Activated CD8-positive, alpha-beta memory T cell treated with anti-CD3 and anti-CD28 coated beads, Interleukin-2, amount 50 U/mL, for 24 hours (primary cell): ENCODE measurements around the gene RNF10.
"Not testable (repeated sequence)": the region's sequence is repeated elsewhere in the genome, so short reads cannot be mapped to it uniquely, and the experiment has no call there.

Experiments used
- DNase-seq: peaks from one replicate; pipeline ENCODE4 v3.0.0-alpha.2; 2020; ENCODE audit errors: extremely low read depth

Gene RNF10

GRCh38 chr12:120528861-120529525 is 5.2 kb upstream of the RNF10 start, which contains the start of gene COQ5:
TSS of gene COQ5 (minus strand) at chr12:120529158. CDS start at chr12:120529141, 17 bp downstream.
- DNase-seq: peak; percentile 69

GRCh38 chr12:120529641-120530417 is 4.3 kb upstream of the RNF10 start:
- no peak for DNase-seq

GRCh38 chr12:120530418-120530761 is 3.8 kb upstream of the RNF10 start:
- DNase-seq: not testable (repeated sequence)

- no peak for DNase-seq
These were observed 1.4 kb upstream of the RNF10 start for GRCh38 chr12:120532701-120533238.

- no peak for DNase-seq
These were observed 823 bp downstream of the RNF10 start for GRCh38 chr12:120534703-120535655.

- no peak for DNase-seq
These were observed 2.1 kb downstream of the RNF10 start for GRCh38 chr12:120536064-120536791.

GRCh38 chr12:120537856-120538220 is 3.7 kb downstream of the RNF10 start:
- DNase-seq: no peak

- no peak for DNase-seq
These were observed 4.4 kb downstream of the RNF10 start for GRCh38 chr12:120538281-120539156.

- DNase-seq: no peak
These were observed 5.1 kb downstream of the RNF10 start for GRCh38 chr12:120539303-120539702.

GRCh38 chr12:120540445-120540844 is 6.3 kb downstream of the RNF10 start:
- no peak for DNase-seq

- DNase-seq: no peak
These were observed 8.0 kb downstream of the RNF10 start for GRCh38 chr12:120542166-120542565.

- no peak for DNase-seq
These were observed 10.5 kb downstream of the RNF10 start for GRCh38 chr12:120544691-120545090.

- DNase-seq: no peak
These were observed 11.9 kb downstream of the RNF10 start for GRCh38 chr12:120546050-120546386.

GRCh38 chr12:120554678-120555077 is 20.5 kb downstream of the RNF10 start:
- DNase-seq: no peak

GRCh38 chr12:120557589-120557988 is 23.4 kb downstream of the RNF10 start:
- DNase-seq: no peak

- DNase-seq: no peak
These were observed 28.8 kb downstream of the RNF10 start for GRCh38 chr12:120562906-120563305.

- DNase-seq: no peak
These were observed 29.3 kb downstream of the RNF10 start for GRCh38 chr12:120563495-120563894.

- DNase-seq: no peak
These were observed 37.1 kb downstream of the RNF10 start for GRCh38 chr12:120571299-120571698.

GRCh38 chr12:120573560-120573959 is 39.4 kb downstream of the RNF10 start:
- DNase-seq: no peak

GRCh38 chr12:120574106-120574505 is 40.0 kb downstream of the RNF10 start:
- no peak for DNase-seq
